WERI-Rb-1 (cell line): ENCODE measurements around the gene SEC14L3.

Source experiments
- DNase-seq: peaks from one replicate; pipeline ENCODE4 v3.0.0-alpha.2; 2020
- H3K27ac ChIP-seq: fragments of 250-450 bp; sonication (Bioruptor Pico); 2 replicates; pipeline ENCODE4 v1.5.1; 2020; ENCODE audit warnings: mild to moderate bottlenecking, moderate library complexity
- H3K27me3 ChIP-seq: fragments of 250-450 bp; sonication (Bioruptor Pico); 2 replicates; pipeline ENCODE4 v1.5.1; 2021; ENCODE audit warnings: mild to moderate bottlenecking, low read depth, moderate library complexity; ENCODE audit not compliant: insufficient read depth, severe bottlenecking
- H3K36me3 ChIP-seq: fragments of 250-450 bp; sonication (Bioruptor Pico); 2 replicates; pipeline ENCODE4 v1.5.1; 2020; ENCODE audit warnings: mild to moderate bottlenecking, moderate library complexity
- H3K4me3 ChIP-seq: 2 replicates; pipeline ENCODE4 v1.5.1; 2011; ENCODE audit warnings: low read depth, mild to moderate bottlenecking, control low read depth, low read length
- H3K9me3 ChIP-seq: fragments of 250-450 bp; sonication (Bioruptor Pico); 2 replicates; pipeline ENCODE4 v1.5.1; 2021; ENCODE audit warnings: mild to moderate bottlenecking, moderate library complexity; ENCODE audit not compliant: severe bottlenecking
- CTCF ChIP-seq: IDR thresholded peaks from 2 replicates; pipeline ENCODE4 v1.5.1; 2011; ENCODE audit warnings: low read depth, mild to moderate bottlenecking, control low read depth, inconsistent platforms, low read length

SEC14L3 gene

GRCh38 chr22:30492144-30492543 lies 20.3 kb upstream of the SEC14L3 start:
- Histone ChIP-seq H3K27ac (no peak overlapping the region), H3K36me3 (no peaks in the 10 kb centered on the region), H3K27me3 (no peaks in the 10 kb centered on the region), H3K9me3 (no peaks in the 10 kb centered on the region), H3K4me3 (no peak overlapping the region)
- TF ChIP-seq CTCF: no peak
- DNase-seq: no peak

GRCh38 chr22:30491381-30491780 lies 19.6 kb upstream of the SEC14L3 start:
- no peak for TF ChIP-seq CTCF

GRCh38 chr22:30490399-30490798 lies 18.6 kb upstream of the SEC14L3 start:
- H3K27me3 ChIP-seq: no peaks in the 10 kb centered on the region
- TF ChIP-seq CTCF: peak; percentile 74

More at GRCh38 chr22:30491381-30491780, 19.6 kb upstream of the SEC14L3 start:
- H3K27ac ChIP-seq: no peak overlapping the region
- no peaks in the 10 kb centered on the region for H3K27me3 ChIP-seq
- no peaks in the 10 kb centered on the region for H3K36me3 ChIP-seq
- H3K4me3 ChIP-seq: no peak overlapping the region
- no peaks in the 10 kb centered on the region for H3K9me3 ChIP-seq
- DNase-seq: no peak

GRCh38 chr22:30488121-30488520 lies 16.3 kb upstream of the SEC14L3 start:
- TF ChIP-seq CTCF: no peak
- Histone ChIP-seq H3K4me3 (no peak overlapping the region), H3K27ac (no peak overlapping the region), H3K9me3 (no peaks in the 10 kb centered on the region), H3K27me3 (no peaks in the 10 kb centered on the region), H3K36me3 (no peaks in the 10 kb centered on the region)
- DNase-seq: no peak

More at GRCh38 chr22:30490399-30490798, 18.6 kb upstream of the SEC14L3 start:
- H3K4me3 ChIP-seq: no peak overlapping the region
- no peaks in the 10 kb centered on the region for H3K9me3 ChIP-seq
- no peak for DNase-seq
- no peaks in the 10 kb centered on the region for H3K36me3 ChIP-seq
- H3K27ac ChIP-seq: no peak overlapping the region

- no peak for DNase-seq
- H3K4me3 ChIP-seq: no peak overlapping the region
- no peak overlapping the region for H3K27ac ChIP-seq
- no peaks in the 10 kb centered on the region for H3K36me3 ChIP-seq
- H3K9me3 ChIP-seq: no peaks in the 10 kb centered on the region
- no peaks in the 10 kb centered on the region for H3K27me3 ChIP-seq
- TF ChIP-seq CTCF: no peak
Observed at GRCh38 chr22:30486661-30487115, 14.9 kb upstream of the SEC14L3 start.

- Histone ChIP-seq H3K4me3 (no peak overlapping the region), H3K36me3 (no peaks in the 10 kb centered on the region), H3K27ac (no peak overlapping the region), H3K9me3 (no peaks in the 10 kb centered on the region), H3K27me3 (no peaks in the 10 kb centered on the region)
- no peak for DNase-seq
- TF ChIP-seq CTCF: no peak
Observed at GRCh38 chr22:30486118-30486517, 14.3 kb upstream of the SEC14L3 start.
